Measurements from ENCODE around the gene FGD6.
"Not testable (repeated sequence)": the region's sequence is repeated elsewhere in the genome, so short reads cannot be mapped to it uniquely, and the experiment has no call there.

Gene FGD6

GRCh38 chr12:95118138-95118787 lies 99.0 kb downstream of the FGD6 start:
- DNase-seq: no peak

- DNase-seq: peak; percentile 74
Measured at GRCh38 chr12:95117178-95117599, 100.1 kb downstream of the FGD6 start.

GRCh38 chr12:95116773-95117172 lies 100.5 kb downstream of the FGD6 start:
- no peak for DNase-seq

GRCh38 chr12:95116341-95116740 lies 100.9 kb downstream of the FGD6 start:
- no peak for DNase-seq

GRCh38 chr12:95115641-95116040 lies 101.6 kb downstream of the FGD6 start:
- DNase-seq: no peak

- DNase-seq: no peak
Measured at GRCh38 chr12:95114766-95115405, 102.4 kb downstream of the FGD6 start.

GRCh38 chr12:95107362-95107761 lies 109.9 kb downstream of the FGD6 start:
- no peak for DNase-seq

GRCh38 chr12:95105540-95105939 lies 111.7 kb downstream of the FGD6 start:
- no peak for DNase-seq

GRCh38 chr12:95104919-95105452 lies 112.3 kb downstream of the FGD6 start:
- DNase-seq: no peak

GRCh38 chr12:95102916-95103671 lies 114.2 kb downstream of the FGD6 start:
- no peak for DNase-seq

- not testable (repeated sequence) for DNase-seq
Measured at GRCh38 chr12:95101957-95102356, 115.3 kb downstream of the FGD6 start.

- no peak for DNase-seq
Measured at GRCh38 chr12:95100264-95101190, 116.7 kb downstream of the FGD6 start.

- no peak for DNase-seq
Measured at GRCh38 chr12:95099270-95099790, 117.9 kb downstream of the FGD6 start.

GRCh38 chr12:95096852-95097251 lies 120.4 kb downstream of the FGD6 start:
- DNase-seq: no peak

- no peak for DNase-seq
Measured at GRCh38 chr12:95096378-95096777, 120.9 kb downstream of the FGD6 start.

GRCh38 chr12:95095866-95096265 lies 121.4 kb downstream of the FGD6 start:
- DNase-seq: not testable (repeated sequence)

- no peak for DNase-seq
Measured at GRCh38 chr12:95089462-95089861, 127.8 kb downstream of the FGD6 start.

- DNase-seq: no peak
Measured at GRCh38 chr12:95088379-95088778, 128.9 kb downstream of the FGD6 start.

- no peak for DNase-seq
Measured at GRCh38 chr12:95085612-95086011, 131.7 kb downstream of the FGD6 start.

GRCh38 chr12:95083938-95084337 lies 133.3 kb downstream of the FGD6 start:
- DNase-seq: no peak

- no peak for DNase-seq
Measured at GRCh38 chr12:95083471-95083870, 133.8 kb downstream of the FGD6 start.

- DNase-seq: no peak
Measured at GRCh38 chr12:95077341-95077740, 139.9 kb downstream of the FGD6 start.
